ENCODE measurements around the gene UBL5.
A peak's percentile ranks its signal among the peaks of the same experiment; 100 is the strongest.
"Not testable (repeated sequence)": the region's sequence is repeated elsewhere in the genome, so short reads cannot be mapped to it uniquely, and the experiment has no call there.

UBL5 gene

GRCh38 chr19:9839415-9839814, 11.7 kb downstream of the UBL5 start:
- Histone ChIP-seq H2AFZ (ENCODE audit: low read depth, low read length) (no peak overlapping the region), H3K4ac (ENCODE audit: low read depth in 1 of 2, low read length in 2 of 2) (no peak overlapping the region)

GRCh38 chr19:9842834-9843625, 15.3 kb downstream of the UBL5 start:
- no peak overlapping the region for H4K8ac ChIP-seq (ENCODE audit: low read length)
- peaks cover 18% of the 10 kb centered on the region for H3K4me1 ChIP-seq (ENCODE audit: control insufficient read depth, insufficient read depth, low read depth, low read length)
- H3K36me3 ChIP-seq (ENCODE audit: control insufficient read depth in 1 of 2, insufficient read depth in 2 of 2, low read depth in 1 of 2, low read length in 2 of 2): peaks cover 81% of the 10 kb centered on the region in 2 experiments
- no peak overlapping the region for H3K4me2 ChIP-seq (ENCODE audit: low read length, poor library complexity, severe bottlenecking)
- H2AFZ ChIP-seq (ENCODE audit: low read depth, low read length): no peak overlapping the region
- no peak overlapping the region for H2AK5ac ChIP-seq (ENCODE audit: low read length, severe bottlenecking)
- no peak overlapping the region for H3K27ac ChIP-seq (ENCODE audit: low read length, poor library complexity, severe bottlenecking)
- no peak overlapping the region for H4K91ac ChIP-seq (ENCODE audit: low read length)
- no peak for DNase-seq
- no peaks in the 10 kb centered on the region for H3K27me3 ChIP-seq (ENCODE audit: control insufficient read depth in 1 of 2, insufficient read depth in 1 of 2, low read length in 2 of 2)
- H3K14ac ChIP-seq (ENCODE audit: low read length in 2 of 2): no peak overlapping the region
- no peak overlapping the region for H3K4ac ChIP-seq (ENCODE audit: low read depth in 1 of 2, low read length in 2 of 2)
- no peak overlapping the region for H3K23ac ChIP-seq (ENCODE audit: low read length in 2 of 2)
- H3K9me3 ChIP-seq (ENCODE audit: control insufficient read depth, low read length): no peaks in the 10 kb centered on the region
- 98% methylated on average over 9 of the region's 9 CpGs for WGBS
- no peak overlapping the region for H2BK5ac ChIP-seq (ENCODE audit: low read depth, low read length, poor library complexity, severe bottlenecking)
- no peak overlapping the region for H3K9ac ChIP-seq (ENCODE audit: low read length)
- peaks cover 70% of the 10 kb centered on the region for H3K79me1 ChIP-seq (replicated peaks; ENCODE audit: low read length, poor library complexity, severe bottlenecking)
- no peak overlapping the region for H2BK15ac ChIP-seq (ENCODE audit: low read depth, poor library complexity, severe bottlenecking)
- H3K18ac ChIP-seq (ENCODE audit: low read depth in 1 of 2, low read length in 2 of 2): no peak overlapping the region
- H2BK12ac ChIP-seq (ENCODE audit: low read length in 2 of 2): no peak overlapping the region
- no peak overlapping the region for H3K4me3 ChIP-seq (ENCODE audit: insufficient read depth in 1 of 2, low read depth in 1 of 2, low read length in 2 of 2)
- H2BK120ac ChIP-seq (ENCODE audit: low read depth, low read length): no peak overlapping the region

More at GRCh38 chr19:9839415-9839814, 11.7 kb downstream of the UBL5 start:
- Histone ChIP-seq H2BK5ac (ENCODE audit: low read depth, low read length, poor library complexity, severe bottlenecking) (no peak overlapping the region), H3K9me3 (ENCODE audit: control insufficient read depth, low read length) (no peaks in the 10 kb centered on the region), H2BK120ac (ENCODE audit: low read depth, low read length) (no peak overlapping the region), H3K27me3 (ENCODE audit: control insufficient read depth in 1 of 2, insufficient read depth in 1 of 2, low read length in 2 of 2) (no peaks in the 10 kb centered on the region), H3K36me3 (ENCODE audit: control insufficient read depth in 1 of 2, insufficient read depth in 2 of 2, low read depth in 1 of 2, low read length in 2 of 2) (peaks cover 59 to 66% of the 10 kb centered on the region in 2 experiments), H3K4me1 (ENCODE audit: control insufficient read depth, insufficient read depth, low read depth, low read length) (peaks cover 10% of the 10 kb centered on the region), H2BK15ac (ENCODE audit: low read depth, poor library complexity, severe bottlenecking) (no peak overlapping the region), H3K9ac (ENCODE audit: low read length) (no peak overlapping the region), H4K8ac (ENCODE audit: low read length) (no peak overlapping the region), H3K4me3 (ENCODE audit: insufficient read depth in 1 of 2, low read depth in 1 of 2, low read length in 2 of 2) (no peak overlapping the region), H3K18ac (ENCODE audit: low read depth in 1 of 2, low read length in 2 of 2) (no peak overlapping the region), H4K91ac (ENCODE audit: low read length) (no peak overlapping the region), H3K4me2 (ENCODE audit: low read length, poor library complexity, severe bottlenecking) (no peak overlapping the region), H3K79me1 (replicated peaks; ENCODE audit: low read length, poor library complexity, severe bottlenecking) (peaks cover 58% of the 10 kb centered on the region), H3K27ac (ENCODE audit: low read length, poor library complexity, severe bottlenecking) (no peak overlapping the region), H2BK12ac (ENCODE audit: low read length in 2 of 2) (no peak overlapping the region), H3K23ac (ENCODE audit: low read length in 2 of 2) (no peak overlapping the region), H2AK5ac (ENCODE audit: low read length, severe bottlenecking) (no peak overlapping the region), H3K14ac (ENCODE audit: low read length in 2 of 2) (no peak overlapping the region)
- WGBS: 97% methylated on average over 1 of the region's 1 CpG
- DNase-seq: no peak

GRCh38 chr19:9843626-9844273, 16.0 kb downstream of the UBL5 start:
- not testable (repeated sequence) for H3K9ac ChIP-seq (ENCODE audit: low read length); H3K27ac ChIP-seq (ENCODE audit: low read length, poor library complexity, severe bottlenecking); H4K8ac ChIP-seq (ENCODE audit: low read length); H2AK5ac ChIP-seq (ENCODE audit: low read length, severe bottlenecking); H2AFZ ChIP-seq (ENCODE audit: low read depth, low read length); H3K27me3 ChIP-seq (ENCODE audit: control insufficient read depth in 1 of 2, insufficient read depth in 1 of 2, low read length in 2 of 2); H2BK12ac ChIP-seq (ENCODE audit: low read length in 2 of 2); H3K9me3 ChIP-seq (ENCODE audit: control insufficient read depth, low read length); H2BK15ac ChIP-seq (ENCODE audit: low read depth, poor library complexity, severe bottlenecking); H3K4me2 ChIP-seq (ENCODE audit: low read length, poor library complexity, severe bottlenecking); H4K91ac ChIP-seq (ENCODE audit: low read length); H2BK120ac ChIP-seq (ENCODE audit: low read depth, low read length); H3K14ac ChIP-seq (ENCODE audit: low read length in 2 of 2); H3K4me3 ChIP-seq (ENCODE audit: insufficient read depth in 1 of 2, low read depth in 1 of 2, low read length in 2 of 2); H3K18ac ChIP-seq (ENCODE audit: low read depth in 1 of 2, low read length in 2 of 2); H3K4ac ChIP-seq (ENCODE audit: low read depth in 1 of 2, low read length in 2 of 2); H2BK5ac ChIP-seq (ENCODE audit: low read depth, low read length, poor library complexity, severe bottlenecking); H3K23ac ChIP-seq (ENCODE audit: low read length in 2 of 2); DNase-seq
- Histone ChIP-seq H3K36me3 (ENCODE audit: control insufficient read depth in 1 of 2, insufficient read depth in 2 of 2, low read depth in 1 of 2, low read length in 2 of 2) (peaks cover 77 to 81% of the 10 kb centered on the region in 2 experiments), H3K79me1 (replicated peaks; ENCODE audit: low read length, poor library complexity, severe bottlenecking) (peaks cover 69% of the 10 kb centered on the region), H3K4me1 (ENCODE audit: control insufficient read depth, insufficient read depth, low read depth, low read length) (peaks cover 16% of the 10 kb centered on the region)
- 96% methylated on average over 12 of the region's 12 CpGs for WGBS

- 48% methylated on average over 13 of the region's 13 CpGs for WGBS
- H3K4me1 ChIP-seq (ENCODE audit: control insufficient read depth, insufficient read depth, low read depth, low read length): peaks cover 16% of the 10 kb centered on the region
These were observed 19.5 kb downstream of the UBL5 start for GRCh38 chr19:9847087-9847671.

More at GRCh38 chr19:9847087-9847671, 19.5 kb downstream of the UBL5 start:
- no peak overlapping the region for H3K18ac ChIP-seq (ENCODE audit: low read depth in 1 of 2, low read length in 2 of 2)
- peaks cover 55 to 81% of the 10 kb centered on the region in 2 experiments for H3K36me3 ChIP-seq (ENCODE audit: control insufficient read depth in 1 of 2, insufficient read depth in 2 of 2, low read depth in 1 of 2, low read length in 2 of 2)
- H3K9ac ChIP-seq (ENCODE audit: low read length): peak overlapping the region; percentile 63
- peak; percentile 90 for DNase-seq
- no peak overlapping the region for H2BK12ac ChIP-seq (ENCODE audit: low read length in 2 of 2)
- H4K8ac ChIP-seq (ENCODE audit: low read length): no peak overlapping the region
- no peak overlapping the region for H3K14ac ChIP-seq (ENCODE audit: low read length in 2 of 2)
- no peak overlapping the region for H2BK120ac ChIP-seq (ENCODE audit: low read depth, low read length)
- peaks cover 67% of the 10 kb centered on the region for H3K79me1 ChIP-seq (replicated peaks; ENCODE audit: low read length, poor library complexity, severe bottlenecking)
- H3K27ac ChIP-seq (ENCODE audit: low read length, poor library complexity, severe bottlenecking): no peak overlapping the region
- H3K4ac ChIP-seq (ENCODE audit: low read depth in 1 of 2, low read length in 2 of 2): no peak overlapping the region
- no peak overlapping the region for H2AK5ac ChIP-seq (ENCODE audit: low read length, severe bottlenecking)
- no peak overlapping the region for H3K4me3 ChIP-seq (ENCODE audit: insufficient read depth in 1 of 2, low read depth in 1 of 2, low read length in 2 of 2)
- H3K4me2 ChIP-seq (ENCODE audit: low read length, poor library complexity, severe bottlenecking): no peak overlapping the region
- no peak overlapping the region for H2BK5ac ChIP-seq (ENCODE audit: low read depth, low read length, poor library complexity, severe bottlenecking)
- no peaks in the 10 kb centered on the region for H3K9me3 ChIP-seq (ENCODE audit: control insufficient read depth, low read length)
- H3K27me3 ChIP-seq (ENCODE audit: control insufficient read depth in 1 of 2, insufficient read depth in 1 of 2, low read length in 2 of 2): no peaks in the 10 kb centered on the region
- H2AFZ ChIP-seq (ENCODE audit: low read depth, low read length): no peak overlapping the region
- H2BK15ac ChIP-seq (ENCODE audit: low read depth, poor library complexity, severe bottlenecking): no peak overlapping the region
- no peak overlapping the region for H4K91ac ChIP-seq (ENCODE audit: low read length)
- H3K23ac ChIP-seq (ENCODE audit: low read length in 2 of 2): no peak overlapping the region
